OCI-LY3 (cell line): ENCODE data around the gene SCO2.
A peak's percentile ranks its signal among the peaks of the same experiment; 100 is the strongest.

ENCODE experiments used
- H2AFZ ChIP-seq: fragments of 200-600, 300-600 bp; shearing (Covaris generic); 2 replicates; pipeline ENCODE4 v1.6.0; 2014; ENCODE audit warnings: antibody characterized with exemption, low read depth, low read length
- H3K27ac ChIP-seq: fragments of 200-600, 300-600 bp; sonication (generic); 2 replicates; pipeline ENCODE4 v1.5.1; 2014; ENCODE audit warnings: mild to moderate bottlenecking, low read length, moderate library complexity, mixed read lengths
- H3K27me3 ChIP-seq: fragments of 200-600, 300-600 bp; sonication (generic); 2 replicates; pipeline ENCODE4 v1.6.1; 2014; ENCODE audit warnings: low read depth, low read length, mixed read lengths
- H3K36me3 ChIP-seq: fragments of 200-600, 300-600 bp; sonication (generic); replicated peaks from 2 replicates; pipeline ENCODE3; 2014; ENCODE audit warnings: low read depth, low read length, mixed read lengths
- H3K4me1 ChIP-seq: fragments of 300-600, 200-600 bp; sonication (generic); 2 replicates; pipeline ENCODE4 v1.6.1; 2014; ENCODE audit warnings: low read length, mixed read lengths
- H3K4me2 ChIP-seq: fragments of 200-600, 300-600 bp; sonication (generic); 2 replicates; pipeline ENCODE4 v1.6.1; 2014; ENCODE audit warnings: low read length, mixed read lengths
- H3K4me3 ChIP-seq: fragments of 300-600, 200-600 bp; sonication (generic); 2 replicates; pipeline ENCODE4 v1.5.1; 2014; ENCODE audit warnings: antibody characterized with exemption, mild to moderate bottlenecking, low read length, moderate library complexity
- H3K79me2 ChIP-seq: fragments of 300-600, 200-600 bp; shearing (Covaris generic); 2 replicates; pipeline ENCODE4 v1.6.1; 2014; ENCODE audit warnings: mild to moderate bottlenecking, low read length, mixed read lengths
- H3K9ac ChIP-seq: fragments of 300-600, 200-600 bp; shearing (Covaris generic); 2 replicates; pipeline ENCODE4 v1.6.0; 2014; ENCODE audit warnings: mild to moderate bottlenecking, low read length, moderate library complexity
- H3K9me3 ChIP-seq: fragments of 200-600, 300-600 bp; shearing (Covaris generic); 2 replicates; pipeline ENCODE4 v1.6.1; 2014; ENCODE audit warnings: low read length, mixed read lengths; ENCODE audit not compliant: insufficient read depth
- H4K20me1 ChIP-seq: fragments of 200-600, 300-600 bp; sonication (generic); 2 replicates; pipeline ENCODE4 v1.6.1; 2016; ENCODE audit warnings: low read length, mixed read lengths; ENCODE audit not compliant: insufficient read depth
- EZH2phosphoT487 ChIP-seq: fragments of 200-600 bp; shearing (Covaris generic); IDR thresholded peaks from 2 replicates; pipeline ENCODE4 v1.6.1; 2018; ENCODE audit warnings: antibody characterized with exemption, mixed run types, low read depth
- TF ChIP-seq, protein P1 (sequence below): fragments of 200-600, 300-600 bp; sonication (generic); IDR thresholded peaks from 2 replicates; pipeline ENCODE4 v1.5.1; 2014; ENCODE audit warnings: antibody characterized with exemption, low read length, low read depth

SCO2 gene

DNA sequence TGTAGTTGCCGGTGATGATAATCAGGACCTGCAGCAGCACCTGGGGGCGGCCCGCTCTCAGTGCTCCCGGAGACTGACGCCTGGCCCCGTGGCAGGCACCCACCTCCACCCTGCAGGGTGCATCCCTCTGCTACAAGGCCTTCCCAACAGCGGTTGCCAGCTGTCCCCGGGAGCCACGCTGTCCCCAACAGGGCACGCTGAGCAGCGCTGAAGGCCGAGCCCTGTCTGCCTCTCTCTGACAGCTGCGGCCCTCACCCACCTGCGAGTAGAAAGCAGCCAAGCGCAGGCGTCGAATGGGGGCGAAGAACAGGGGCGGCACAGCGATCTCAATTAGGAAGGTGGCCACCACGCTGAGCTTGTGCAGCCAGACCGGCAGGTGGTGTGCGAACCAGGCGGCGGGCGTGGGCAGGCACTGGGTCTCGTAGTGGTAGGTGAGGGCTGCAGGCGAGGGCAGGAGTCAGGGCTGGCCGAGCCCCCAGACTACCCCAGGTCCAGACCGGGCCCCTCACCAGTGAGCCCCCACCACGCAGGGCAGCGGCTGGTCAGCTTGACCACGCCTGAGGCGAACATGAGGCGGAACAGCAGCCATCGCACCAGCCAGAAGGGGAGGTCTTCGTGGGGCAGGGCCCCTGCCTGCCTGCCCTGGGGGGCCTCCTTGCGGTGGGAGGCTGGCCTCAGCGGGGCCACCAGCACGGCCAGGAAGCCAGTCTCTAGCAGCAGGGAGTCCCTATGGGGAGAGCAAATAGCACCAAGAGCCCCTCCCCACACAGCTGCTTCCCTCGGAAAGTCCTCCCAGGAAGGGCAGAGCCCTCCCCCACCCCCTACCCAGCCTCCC is 19.4 kb downstream of the SCO2 start:
- H3K9me3 ChIP-seq = no peaks in the 10 kb centered on the region
- TF ChIP-seq EZH2phosphoT487 = no peak
- TF ChIP-seq, protein P1, sequence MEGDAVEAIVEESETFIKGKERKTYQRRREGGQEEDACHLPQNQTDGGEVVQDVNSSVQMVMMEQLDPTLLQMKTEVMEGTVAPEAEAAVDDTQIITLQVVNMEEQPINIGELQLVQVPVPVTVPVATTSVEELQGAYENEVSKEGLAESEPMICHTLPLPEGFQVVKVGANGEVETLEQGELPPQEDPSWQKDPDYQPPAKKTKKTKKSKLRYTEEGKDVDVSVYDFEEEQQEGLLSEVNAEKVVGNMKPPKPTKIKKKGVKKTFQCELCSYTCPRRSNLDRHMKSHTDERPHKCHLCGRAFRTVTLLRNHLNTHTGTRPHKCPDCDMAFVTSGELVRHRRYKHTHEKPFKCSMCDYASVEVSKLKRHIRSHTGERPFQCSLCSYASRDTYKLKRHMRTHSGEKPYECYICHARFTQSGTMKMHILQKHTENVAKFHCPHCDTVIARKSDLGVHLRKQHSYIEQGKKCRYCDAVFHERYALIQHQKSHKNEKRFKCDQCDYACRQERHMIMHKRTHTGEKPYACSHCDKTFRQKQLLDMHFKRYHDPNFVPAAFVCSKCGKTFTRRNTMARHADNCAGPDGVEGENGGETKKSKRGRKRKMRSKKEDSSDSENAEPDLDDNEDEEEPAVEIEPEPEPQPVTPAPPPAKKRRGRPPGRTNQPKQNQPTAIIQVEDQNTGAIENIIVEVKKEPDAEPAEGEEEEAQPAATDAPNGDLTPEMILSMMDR = no peak
- H3K27me3 ChIP-seq = no peaks in the 10 kb centered on the region
- no peaks in the 10 kb centered on the region for H3K36me3 ChIP-seq
- peak overlapping the region; percentile 100 for H3K4me3 ChIP-seq
- H3K9ac ChIP-seq = peak overlapping the region; percentile 99; the same call in 1 of the 2 replicates
- peak overlapping the region; percentile 93 for H3K4me2 ChIP-seq
- H3K4me1 ChIP-seq = peaks cover 15% of the 10 kb centered on the region
- H3K79me2 ChIP-seq = peaks cover 32% of the 10 kb centered on the region
- H4K20me1 ChIP-seq = 0 out of 2 replicates have a peak, but pooled peaks cover 4% of the 10 kb centered on the region
- H3K27ac ChIP-seq = no peak overlapping the region
- H2AFZ ChIP-seq = no peak overlapping the region

DNA sequence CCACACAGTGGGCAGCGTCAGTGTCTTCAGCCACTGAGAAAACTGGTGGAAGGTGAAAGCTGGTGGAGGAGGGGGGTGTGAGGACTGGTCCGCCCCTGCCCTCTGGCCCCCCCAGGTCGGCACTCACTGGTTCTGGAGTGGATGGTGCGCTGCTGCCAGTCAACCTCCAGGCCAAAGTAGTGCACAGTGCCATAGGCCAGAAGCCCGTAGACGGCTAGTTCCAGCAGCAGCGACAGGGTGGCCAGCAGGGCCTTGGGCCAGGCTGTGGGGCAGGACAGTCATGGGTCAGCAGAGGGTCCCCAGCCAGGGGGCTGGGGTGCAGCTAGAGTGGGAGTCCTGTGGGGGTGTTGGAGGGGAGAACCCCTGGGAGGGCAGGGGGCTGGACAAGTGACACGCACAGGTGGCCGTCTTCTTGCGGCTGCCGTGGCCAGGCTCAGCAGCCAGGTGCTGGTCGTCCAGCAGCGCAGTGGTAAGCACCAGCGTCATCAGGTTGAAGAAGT is 20.1 kb downstream of the SCO2 start:
- Histone ChIP-seq H3K4me3 (no peak overlapping the region), H2AFZ (no peak overlapping the region), H3K9ac (no peak overlapping the region), H3K27me3 (no peaks in the 10 kb centered on the region), H3K4me2 (no peak overlapping the region), H3K36me3 (no peaks in the 10 kb centered on the region), H3K4me1 (peaks cover 15% of the 10 kb centered on the region), H3K79me2 (peaks cover 30% of the 10 kb centered on the region), H4K20me1 (0 out of 2 replicates have a peak, but pooled peaks cover 4% of the 10 kb centered on the region), H3K27ac (no peak overlapping the region), H3K9me3 (no peaks in the 10 kb centered on the region)
- TF ChIP-seq EZH2phosphoT487 = no peak
- TF ChIP-seq, protein P1 = no peak

DNA sequence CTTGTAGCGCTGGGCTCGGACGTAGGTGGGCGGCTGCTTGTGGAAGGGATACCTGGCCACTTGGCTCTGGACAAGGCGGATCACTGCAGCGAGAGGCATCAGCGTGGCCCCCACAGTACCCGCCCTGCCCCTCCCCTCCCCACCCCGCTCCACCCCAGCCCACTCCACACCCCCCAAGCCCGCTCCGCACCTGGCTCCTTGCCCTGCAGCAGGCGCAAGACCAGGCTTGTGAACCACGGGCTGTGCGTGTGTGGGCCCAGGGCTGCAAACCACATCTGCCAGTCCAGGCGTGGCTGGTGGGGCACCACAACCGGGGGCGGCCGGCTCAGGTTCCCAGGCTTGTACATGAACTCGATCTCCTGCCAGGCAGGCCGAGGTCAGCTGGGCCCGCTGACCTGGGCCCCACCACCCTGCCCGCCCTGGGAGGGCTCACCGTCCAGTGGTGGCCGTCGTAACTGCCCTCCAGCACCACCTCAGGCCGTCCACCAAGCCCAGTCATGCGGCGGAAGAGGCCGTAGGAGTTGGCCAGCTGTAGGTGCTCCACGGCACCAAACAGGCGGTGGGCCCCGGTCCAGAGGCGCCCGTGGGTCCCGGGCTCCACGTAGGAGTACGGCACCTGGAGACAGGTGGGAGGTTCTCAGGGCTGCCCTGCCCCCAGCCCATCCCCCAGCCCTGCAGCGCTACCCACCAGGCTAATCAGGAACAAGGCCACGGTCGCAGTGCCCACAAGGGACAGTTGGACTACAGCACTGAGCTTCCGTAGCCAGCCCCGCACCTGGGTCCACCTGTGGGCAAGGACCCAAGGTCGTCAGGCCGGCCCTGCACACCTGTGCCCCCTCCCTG is 20.8 kb downstream of the SCO2 start:
- Histone ChIP-seq H3K27ac (no peak overlapping the region), H3K27me3 (no peaks in the 10 kb centered on the region), H3K9ac (no peak overlapping the region), H3K4me1 (peaks cover 14% of the 10 kb centered on the region), H3K4me3 (no peak overlapping the region), H2AFZ (no peak overlapping the region), H3K9me3 (no peaks in the 10 kb centered on the region), H4K20me1 (0 out of 2 replicates have a peak, but pooled peaks cover 4% of the 10 kb centered on the region), H3K4me2 (no peak overlapping the region), H3K36me3 (no peaks in the 10 kb centered on the region), H3K79me2 (peaks cover 26% of the 10 kb centered on the region)
- TF ChIP-seq, protein P1 = no peak
